GM21529 (cell line): ENCODE measurements around the gene CTNNA2.

ENCODE experiments used
- ATAC-seq: cut with Tn5 transposase; IDR thresholded peaks from one replicate; pipeline ENCODE4 v1.9.1; 2021; ENCODE audit not compliant: unreplicated experiment

The CTNNA2 gene

GRCh38 chr2:79702905-79703304 is 190.1 kb downstream of the CTNNA2 start:
- no peak for ATAC-seq

- no peak for ATAC-seq
These were observed 198.2 kb downstream of the CTNNA2 start for GRCh38 chr2:79711098-79711497.

- no peak for ATAC-seq
These were observed 200.4 kb downstream of the CTNNA2 start for GRCh38 chr2:79713131-79713785.

- no peak for ATAC-seq
These were observed 201.4 kb downstream of the CTNNA2 start for GRCh38 chr2:79714283-79714682.

GRCh38 chr2:79715338-79715737 is 202.5 kb downstream of the CTNNA2 start:
- ATAC-seq: no peak

- ATAC-seq: no peak
These were observed 203.4 kb downstream of the CTNNA2 start for GRCh38 chr2:79716266-79716665.

- no peak for ATAC-seq
These were observed 204.6 kb downstream of the CTNNA2 start for GRCh38 chr2:79717364-79718007.

- no peak for ATAC-seq
These were observed 208.2 kb downstream of the CTNNA2 start for GRCh38 chr2:79721061-79721460.

- ATAC-seq: no peak
These were observed 209.1 kb downstream of the CTNNA2 start for GRCh38 chr2:79721966-79722365.

GRCh38 chr2:79723830-79724229 is 211.0 kb downstream of the CTNNA2 start:
- no peak for ATAC-seq

GRCh38 chr2:79729532-79729931 is 216.7 kb downstream of the CTNNA2 start:
- ATAC-seq: no peak

- ATAC-seq: no peak
These were observed 221.7 kb downstream of the CTNNA2 start for GRCh38 chr2:79734518-79734917.

GRCh38 chr2:79740879-79741443 is 228.1 kb downstream of the CTNNA2 start:
- ATAC-seq: no peak

- ATAC-seq: no peak
These were observed 237.5 kb downstream of the CTNNA2 start for GRCh38 chr2:79750321-79750720.

GRCh38 chr2:79757526-79757925 is 244.7 kb downstream of the CTNNA2 start:
- no peak for ATAC-seq

- ATAC-seq: no peak
These were observed 245.2 kb downstream of the CTNNA2 start for GRCh38 chr2:79758042-79758441.

- no peak for ATAC-seq
These were observed 246.0 kb downstream of the CTNNA2 start for GRCh38 chr2:79758749-79759282.

GRCh38 chr2:79770926-79771325 is 258.1 kb downstream of the CTNNA2 start:
- no peak for ATAC-seq

GRCh38 chr2:79771493-79771892 is 258.6 kb downstream of the CTNNA2 start:
- no peak for ATAC-seq

- no peak for ATAC-seq
These were observed 261.2 kb downstream of the CTNNA2 start for GRCh38 chr2:79774016-79774415.

- no peak for ATAC-seq
These were observed 263.6 kb downstream of the CTNNA2 start for GRCh38 chr2:79776461-79776860.

GRCh38 chr2:79780781-79781180 is 267.9 kb downstream of the CTNNA2 start:
- no peak for ATAC-seq
